GM18502 (cell line): ENCODE data around the gene ABI2.
"Not testable (repeated sequence)": the region's sequence is repeated elsewhere in the genome, so short reads cannot be mapped to it uniquely, and the experiment has no call there.

ENCODE experiments used
- ATAC-seq: cut with Tn5 transposase; IDR thresholded peaks from one replicate; pipeline ENCODE4 v1.9.1; 2021; ENCODE audit warnings: mild to moderate bottlenecking; ENCODE audit not compliant: unreplicated experiment, poor library complexity

The ABI2 gene

GRCh38 chr2:203327901-203328759 is at the start of gene ABI2:
TSS of gene ABI2 (plus strand) at chr2:203328394. CDS start at chr2:203328515, 121 bp downstream.
- peak; percentile 63 for ATAC-seq

DNA sequence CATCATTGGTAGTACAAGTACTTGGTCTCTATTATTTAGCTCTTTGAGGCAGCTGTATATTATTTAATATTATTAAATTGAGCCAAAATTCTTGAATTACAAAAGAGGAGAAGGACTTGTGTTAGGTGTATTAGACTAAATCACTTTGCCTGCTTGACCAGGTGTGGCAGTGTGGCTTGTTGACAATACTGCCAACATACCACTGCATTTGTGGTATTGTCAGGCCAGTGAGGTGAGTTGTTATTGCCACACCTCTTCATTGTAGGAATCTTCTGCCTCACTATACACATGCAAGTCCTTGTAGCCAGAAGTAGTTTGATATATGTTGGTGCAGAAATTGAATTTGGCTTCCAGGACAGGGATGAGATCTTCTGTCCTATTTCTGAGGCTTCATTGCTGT is 48.9 kb upstream of the ABI2 start:
- no peak for ATAC-seq

- ATAC-seq = no peak
Measured at GRCh38 chr2:203280428-203281064, 47.6 kb upstream of the ABI2 start.

DNA sequence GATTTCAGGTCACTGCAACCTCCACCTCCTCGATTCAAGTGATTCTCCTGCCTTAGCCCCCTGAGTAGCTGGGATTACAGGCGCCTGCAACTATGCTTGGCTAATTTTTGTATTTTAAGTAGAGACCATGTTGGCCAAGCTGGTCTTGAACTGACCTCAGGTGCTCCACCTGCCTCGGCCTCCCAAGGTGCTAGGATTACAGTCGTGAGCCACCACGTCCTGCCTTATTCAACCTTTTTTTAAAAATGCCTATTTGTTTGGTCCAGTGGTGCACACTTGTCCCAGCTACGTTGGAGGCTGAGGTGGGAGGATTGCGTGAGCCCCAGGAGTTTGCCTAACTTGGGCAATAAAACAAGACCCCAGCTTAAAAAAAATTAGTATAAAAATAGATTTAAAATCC is 46.1 kb upstream of the ABI2 start:
- ATAC-seq = no peak

- ATAC-seq = no peak
Measured at GRCh38 chr2:203286532-203286931, 41.7 kb upstream of the ABI2 start.

- ATAC-seq = no peak
Measured at GRCh38 chr2:203301667-203302066, 26.5 kb upstream of the ABI2 start.

DNA sequence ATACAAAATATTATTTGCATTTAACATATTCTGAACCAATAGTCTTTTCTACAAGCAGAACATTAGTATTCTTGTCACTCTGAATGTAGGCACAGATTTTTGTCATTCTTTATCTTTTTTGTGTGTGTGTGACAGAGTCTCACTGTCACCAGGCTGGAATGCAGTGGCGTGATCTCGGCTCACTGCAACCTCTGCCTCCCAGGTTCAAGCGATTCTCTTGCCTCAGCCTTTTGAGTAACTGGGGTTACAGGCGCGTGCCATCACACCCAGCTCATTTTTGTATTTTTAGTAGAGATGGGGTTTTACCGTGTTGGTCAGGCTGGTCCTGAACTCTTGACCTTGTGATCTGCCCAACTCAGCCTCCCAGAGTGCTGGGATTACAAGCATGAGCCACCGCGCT is 25.6 kb upstream of the ABI2 start:
- ATAC-seq = not testable (repeated sequence)

DNA sequence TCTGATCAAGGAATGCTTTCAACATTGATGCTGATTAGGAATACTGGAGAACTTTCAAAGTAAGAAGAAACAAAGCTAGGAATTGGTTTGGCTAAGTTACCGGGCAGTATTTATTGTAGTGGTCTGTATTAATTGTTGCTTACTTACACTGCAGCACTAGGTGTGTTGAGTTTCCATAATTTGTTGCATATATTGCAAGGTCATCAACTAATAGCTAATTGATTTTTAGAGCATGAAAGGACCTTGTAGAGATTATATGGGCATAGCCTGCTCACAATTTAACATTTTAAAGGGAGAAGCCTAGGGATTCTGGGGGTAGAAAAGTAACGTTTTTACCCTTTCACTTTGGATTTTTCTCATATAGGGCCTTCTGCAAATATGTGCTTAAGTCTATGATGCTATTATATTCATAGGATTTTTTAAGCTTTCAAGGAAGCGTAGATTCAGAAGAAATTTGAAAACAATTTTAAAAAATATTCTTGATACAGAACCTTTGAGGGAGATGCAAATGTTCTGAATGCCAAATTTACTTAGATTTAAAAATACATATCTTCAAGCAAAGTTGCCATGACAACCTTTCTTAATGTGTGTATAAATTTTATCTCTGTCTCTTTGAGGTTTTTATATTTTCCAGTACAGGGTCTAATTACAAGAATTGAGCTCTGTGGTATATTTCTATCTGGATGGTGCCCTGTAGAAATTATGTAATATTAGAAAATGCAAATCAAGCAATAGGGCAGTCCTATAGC is 17.3 kb upstream of the ABI2 start:
- ATAC-seq = no peak

DNA sequence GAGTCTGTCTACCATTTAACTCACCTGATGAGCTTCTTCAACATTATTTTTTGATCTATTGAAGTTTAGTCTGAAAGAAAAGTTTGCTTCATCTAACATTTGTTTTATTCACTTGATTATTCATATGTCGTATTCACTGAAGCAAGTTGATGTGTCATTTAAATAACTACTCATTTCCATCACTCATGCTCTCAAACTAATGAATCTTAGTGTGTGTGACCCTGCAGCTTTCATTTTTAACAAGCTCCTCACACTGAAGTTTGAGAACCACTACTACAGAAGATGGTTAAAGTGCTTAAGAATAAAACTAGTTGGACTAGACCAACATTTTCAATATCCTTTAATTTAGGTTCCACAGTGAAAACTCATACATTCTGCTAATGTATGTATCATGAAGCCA is 1.8 kb upstream of the ABI2 start:
- no peak for ATAC-seq

- ATAC-seq = no peak
Measured at GRCh38 chr2:203327582-203327900, 653 bp upstream of the ABI2 start.

DNA sequence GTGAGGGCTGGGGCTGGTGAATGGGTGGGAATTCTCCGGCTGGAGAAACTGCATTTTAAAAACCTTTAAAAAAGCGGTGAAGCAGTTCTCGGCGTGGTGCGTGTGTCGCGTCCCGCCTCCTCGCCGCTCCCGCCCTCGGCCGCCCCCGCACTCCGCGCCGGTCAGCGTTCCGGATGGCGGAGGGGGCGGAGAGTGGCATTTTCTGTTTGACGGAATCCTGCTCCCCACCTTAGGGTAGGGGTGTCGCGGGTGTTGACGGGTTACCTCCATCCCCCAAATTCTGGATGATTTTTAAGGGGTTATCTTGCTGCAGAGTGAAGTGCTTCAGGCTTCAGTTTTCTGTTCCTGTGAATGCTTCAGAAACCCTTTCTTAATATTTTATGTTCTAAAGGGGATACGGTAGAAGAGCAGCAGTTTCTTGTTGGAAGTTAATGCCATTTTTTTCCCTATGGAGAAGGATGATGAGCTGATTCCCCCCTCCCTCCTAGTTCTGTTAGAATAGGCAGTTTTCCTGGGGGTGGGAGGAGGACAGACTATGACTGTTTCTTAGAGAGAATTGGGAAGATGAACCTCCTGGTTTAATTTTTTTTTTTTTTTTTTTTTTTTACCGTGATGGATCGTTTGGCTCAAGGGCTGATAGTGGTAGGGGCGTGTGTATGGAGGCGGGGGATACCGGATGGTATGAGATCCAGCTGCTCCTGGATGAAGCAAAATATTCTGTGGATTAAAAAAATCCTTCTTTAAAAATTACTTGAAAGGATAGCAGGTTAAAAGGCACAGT is 756 bp downstream of the ABI2 start:
- peak; percentile 65 for ATAC-seq

DNA sequence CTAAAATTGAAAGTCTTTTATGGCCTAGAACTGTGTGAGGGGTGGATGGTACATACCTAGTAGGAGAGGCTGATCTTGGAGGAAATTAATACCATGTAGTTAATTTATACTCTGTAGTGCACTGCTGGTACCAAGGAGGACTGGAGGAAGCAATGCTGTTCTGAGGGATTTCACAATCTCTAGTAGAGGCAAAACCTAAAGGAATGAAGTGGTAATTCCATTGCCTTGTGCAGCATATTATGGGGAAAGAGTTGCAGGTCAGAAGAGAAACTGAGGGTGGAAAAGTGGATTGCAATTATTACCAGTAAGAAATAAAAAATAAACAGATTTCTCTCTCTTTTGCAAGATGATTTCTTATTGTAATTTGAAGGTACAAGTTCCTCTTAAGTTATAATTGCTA is 2.2 kb downstream of the ABI2 start:
- no peak for ATAC-seq

GRCh38 chr2:203338322-203338721 is 10.1 kb downstream of the ABI2 start:
- ATAC-seq = no peak

- ATAC-seq = no peak
Measured at GRCh38 chr2:203340791-203341487, 12.7 kb downstream of the ABI2 start.

DNA sequence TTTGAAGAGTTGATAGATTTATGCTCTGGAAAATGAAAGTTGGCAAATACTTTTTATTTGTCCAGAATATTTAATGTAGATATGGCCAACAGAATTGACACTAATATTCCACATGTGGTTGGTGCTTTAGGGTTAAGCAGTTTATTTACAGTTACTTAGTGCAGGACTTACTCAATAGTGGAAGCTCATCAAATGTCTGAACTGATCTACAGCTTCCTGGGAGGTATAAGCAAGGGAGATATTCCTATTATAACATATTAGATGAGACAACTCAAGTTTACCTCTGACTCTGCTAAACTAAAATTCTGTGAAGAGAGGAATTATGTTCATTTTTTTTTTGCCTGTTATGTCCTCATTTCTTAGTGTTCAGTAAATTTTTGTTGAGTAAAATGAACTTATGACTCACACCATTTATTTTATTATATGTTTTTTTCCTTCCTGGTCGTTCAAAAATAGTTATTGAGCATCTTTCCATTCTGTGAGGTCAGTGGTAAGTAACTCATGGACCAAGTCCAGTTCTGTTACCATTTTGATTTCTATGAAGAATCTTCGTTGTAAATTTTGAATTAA is 13.6 kb downstream of the ABI2 start:
- ATAC-seq = no peak

GRCh38 chr2:203342374-203342773 is 14.2 kb downstream of the ABI2 start:
- ATAC-seq = not testable (repeated sequence)

GRCh38 chr2:203344667-203345066 is 16.5 kb downstream of the ABI2 start:
- no peak for ATAC-seq

- no peak for ATAC-seq
Measured at GRCh38 chr2:203346612-203347011, 18.4 kb downstream of the ABI2 start.

GRCh38 chr2:203347375-203347774 is 19.2 kb downstream of the ABI2 start:
- no peak for ATAC-seq
